Measurements from ENCODE around the gene CATSPER2.

GRCh38 chr15:43648649-43649429 lies at the start of gene CATSPER2:
- TF ChIP-seq CTCF (IDR thresholded peaks at IDR 0.05): no peak
- TF ChIP-seq EZH2 (IDR thresholded peaks at IDR 0.05; ENCODE audit: borderline replicate concordance, insufficient read depth, low read depth, low read length, poor library complexity, severe bottlenecking): no peak

Measured in B cell (primary cell).